H1 (cell line): ENCODE measurements around the gene PDIA6. TPM values are rescaled to one million over a fixed set of nuclear protein-coding genes. Genes with fewer than 3 reads are reported as not detected.

Experiments
- CTCF ChIA-PET: fragments of 300-600 bp; sonication (Branson Sonifier 250); formaldehyde crosslinking; loops from one replicate; lab custom pipeline; 2021; ENCODE audit not compliant: partially characterized antibody; lab: Charles Lee
- POLR2A ChIA-PET: fragments of 300-600 bp; sonication (Branson Sonifier 250); formaldehyde crosslinking; loops from one replicate; lab custom pipeline; 2021; ENCODE audit warnings: inconsistent platforms; ENCODE audit not compliant: partially characterized antibody; lab: Charles Lee
- DNase-seq, 2 experiments: peaks; one replicate each; pipeline versions ENCODE4 v3.0.0 to v3.0.0-alpha.2; 2010 to 2022; ENCODE audit warnings: low spot score in 2 of 2, low read depth in 1 of 2, mixed read lengths in 1 of 2
- FAIRE-seq: peaks from 2 replicates; lab custom pipeline; 2011; peaks lifted over from hg19 to GRCh38; lab: Jason Lieb, UNC
- H2AFZ ChIP-seq: 2 replicates; pipeline ENCODE4 v1.8.1; 2012; ENCODE audit warnings: low read length, inconsistent platforms
- H2AK5ac ChIP-seq: 2 replicates; pipeline ENCODE4 v1.6.1; 2013; ENCODE audit warnings: low read depth, low read length
- H2BK120ac ChIP-seq: replicated peaks from 2 replicates; pipeline ENCODE3; 2013; ENCODE audit warnings: low read depth, low read length, inconsistent platforms
- H2BK12ac ChIP-seq: 2 replicates; pipeline ENCODE4 v1.6.1; 2013; ENCODE audit warnings: low read depth, low read length
- H2BK15ac ChIP-seq: 2 replicates; pipeline ENCODE4 v1.6.1; 2013; ENCODE audit warnings: low read length
- H2BK20ac ChIP-seq: 2 replicates; pipeline ENCODE4 v1.6.1; 2013; ENCODE audit warnings: low read length
- H2BK5ac ChIP-seq: 2 replicates; pipeline ENCODE4 v1.6.1; 2013; ENCODE audit warnings: low read depth, low read length
- H3K14ac ChIP-seq: 2 replicates; pipeline ENCODE4 v1.6.1; 2013; ENCODE audit warnings: inconsistent platforms; ENCODE audit not compliant: insufficient read length
- H3K18ac ChIP-seq: 2 replicates; pipeline ENCODE4 v1.6.1; 2013; ENCODE audit warnings: low read length; ENCODE audit errors: extremely low read depth
- H3K23ac ChIP-seq: 2 replicates; pipeline ENCODE4 v1.6.1; 2013; ENCODE audit warnings: inconsistent platforms; ENCODE audit not compliant: insufficient read length
- H3K23me2 ChIP-seq: 2 replicates; pipeline ENCODE4 v1.6.1; 2013; ENCODE audit warnings: low read depth, low read length
- H3K27ac ChIP-seq: 2 replicates; pipeline ENCODE4 v1.6.1; 2011; ENCODE audit warnings: low read depth, low read length, inconsistent platforms
- H3K27me3 ChIP-seq, 4 experiments: replicated peaks in 1 of 4; 1 replicate in 1 of 4; 2 replicates in 3 of 4; pipeline versions ENCODE4 v1.6.1 to v1.8.1; 2011 to 2013; ENCODE audit warnings: low read length in 3 of 4, mild to moderate bottlenecking in 3 of 4, inconsistent platforms in 2 of 4, mixed read lengths in 2 of 4, moderate library complexity in 1 of 4; ENCODE audit not compliant: control insufficient read depth in 3 of 4, insufficient read depth in 3 of 4; ENCODE audit errors: extremely low read depth in 1 of 4
- H3K36me3 ChIP-seq, 4 experiments: 2 replicates each; pipeline versions ENCODE4 v1.6.1 to v1.8.1; 2011 to 2013; ENCODE audit warnings: mild to moderate bottlenecking in 4 of 4, low read length in 3 of 4, moderate library complexity in 2 of 4, control low read depth in 1 of 4, inconsistent platforms in 1 of 4; ENCODE audit not compliant: insufficient read depth in 4 of 4, control insufficient read depth in 2 of 4
- H3K4ac ChIP-seq: replicated peaks from 2 replicates; pipeline ENCODE3; 2013; ENCODE audit warnings: low read length, low read depth, mixed read lengths, inconsistent platforms; ENCODE audit not compliant: insufficient read length
- H3K4me1 ChIP-seq, 4 experiments: replicated peaks in 1 of 4; 1 replicate in 1 of 4; 2 replicates in 3 of 4; pipeline versions ENCODE4 v1.6.1 to v1.8.1; 2011 to 2013; ENCODE audit warnings: low read length in 3 of 4, inconsistent platforms in 2 of 4, mixed read lengths in 1 of 4; ENCODE audit not compliant: insufficient read depth in 4 of 4, control insufficient read depth in 3 of 4
- H3K4me2 ChIP-seq, 2 experiments: 2 replicates each; pipeline versions ENCODE4 v1.6.1 to v1.8.1; 2011 to 2013; ENCODE audit warnings: low read depth in 2 of 2, low read length in 2 of 2, control low read depth in 1 of 2, inconsistent platforms in 1 of 2, mild to moderate bottlenecking in 1 of 2; ENCODE audit not compliant: insufficient read depth in 1 of 2
- H3K4me3 ChIP-seq, 4 experiments: fragments of 200-600, 300-600 bp in 1 of 4; sonication (generic), shearing (Covaris generic), sonication (Bioruptor Twin) in 1 of 4; 2 replicates each; pipeline versions ENCODE4 v1.5.1 to v1.8.1; 2011 to 2016; ENCODE audit warnings: low read length in 4 of 4, low read depth in 3 of 4, control low read depth in 2 of 4, inconsistent platforms in 2 of 4, mild to moderate bottlenecking in 2 of 4, mixed read lengths in 1 of 4, moderate library complexity in 1 of 4; ENCODE audit not compliant: insufficient read depth in 2 of 4; ENCODE audit errors: extremely low read depth in 1 of 4
- H3K56ac ChIP-seq: replicated peaks from 2 replicates; pipeline ENCODE3; 2013; ENCODE audit warnings: low read depth, mild to moderate bottlenecking, mixed read lengths, low read length, inconsistent platforms; ENCODE audit not compliant: insufficient read length
- H3K79me1 ChIP-seq: 2 replicates; pipeline ENCODE4 v1.6.1; 2013; ENCODE audit warnings: low read depth, low read length, control low read depth
- H3K79me2 ChIP-seq, 2 experiments: 2 replicates each; pipeline versions ENCODE4 v1.6.1 to v1.8.1; 2012 to 2013; ENCODE audit warnings: low read length in 2 of 2, mild to moderate bottlenecking in 2 of 2, inconsistent platforms in 1 of 2; ENCODE audit not compliant: insufficient read depth in 2 of 2, control insufficient read depth in 1 of 2
- H3K9ac ChIP-seq, 4 experiments: replicated peaks in 1 of 4; 1 replicate in 1 of 4; 2 replicates in 3 of 4; pipeline versions ENCODE4 v1.6.1 to v1.8.1; 2011 to 2013; ENCODE audit warnings: low read depth in 3 of 4, low read length in 3 of 4, control low read depth in 2 of 4, mild to moderate bottlenecking in 2 of 4, moderate library complexity in 2 of 4, inconsistent platforms in 1 of 4; ENCODE audit errors: extremely low read depth in 1 of 4
- H3K9me3 ChIP-seq, 2 experiments: 2 replicates each; pipeline versions ENCODE4 v1.6.1 to v1.8.1; 2012 to 2013; ENCODE audit warnings: mild to moderate bottlenecking in 2 of 2, moderate library complexity in 2 of 2, control low read depth in 1 of 2, inconsistent platforms in 1 of 2, low read depth in 1 of 2, low read length in 1 of 2, mixed read lengths in 1 of 2; ENCODE audit not compliant: insufficient read depth in 2 of 2
- H4K20me1 ChIP-seq, 2 experiments: replicated peaks in 1 of 2; 2 replicates each; pipeline versions ENCODE3 to v1.8.1; 2011 to 2013; ENCODE audit warnings: inconsistent platforms in 2 of 2, low read length in 2 of 2, mild to moderate bottlenecking in 1 of 2; ENCODE audit not compliant: insufficient read depth in 2 of 2, control insufficient read depth in 1 of 2
- H4K5ac ChIP-seq: 2 replicates; pipeline ENCODE4 v1.6.1; 2013; ENCODE audit warnings: low read length, low read depth, mixed read lengths, inconsistent platforms; ENCODE audit not compliant: insufficient read length
- H4K8ac ChIP-seq: 2 replicates; pipeline ENCODE4 v1.8.0; 2013; ENCODE audit warnings: mild to moderate bottlenecking, moderate library complexity, low read length, inconsistent platforms; ENCODE audit not compliant: insufficient read depth; ENCODE audit errors: extremely low read depth
- H4K91ac ChIP-seq: replicated peaks from 2 replicates; pipeline ENCODE3; 2013; ENCODE audit warnings: low read length, mixed read lengths, inconsistent platforms; ENCODE audit not compliant: insufficient read length
- BRCA1 ChIP-seq: IDR thresholded peaks from 2 replicates; pipeline ENCODE4 v1.6.1; 2012; ENCODE audit warnings: low read depth, low read length, improper control_type of control experiment
- KDM4A ChIP-seq: IDR thresholded peaks from one replicate; pipeline ENCODE4 v1.7.1; 2012; ENCODE audit warnings: low read depth, mild to moderate bottlenecking, moderate library complexity, low read length, inconsistent platforms; ENCODE audit not compliant: severe bottlenecking
- MAFK ChIP-seq: IDR thresholded peaks from 2 replicates; pipeline ENCODE4 v1.6.1; 2012; ENCODE audit warnings: low read depth, mild to moderate bottlenecking, improper control_type of control experiment, low read length
- NANOG ChIP-seq: IDR thresholded peaks from 2 replicates; pipeline ENCODE4 v1.6.1; 2011; ENCODE audit warnings: low read length, low read depth, mild to moderate bottlenecking, inconsistent platforms; ENCODE audit not compliant: insufficient read depth, poor library complexity, severe bottlenecking
- POU5F1 ChIP-seq: IDR thresholded peaks from 2 replicates; pipeline ENCODE4 v1.6.1; 2011; ENCODE audit warnings: low read depth, mild to moderate bottlenecking, low read length, moderate library complexity
- SIRT6 ChIP-seq: IDR thresholded peaks from one replicate; pipeline ENCODE4 v1.7.1; 2012; ENCODE audit warnings: low read length, inconsistent platforms
- SIX5 ChIP-seq: IDR thresholded peaks from 2 replicates; pipeline ENCODE4 v1.6.1; 2011; ENCODE audit warnings: mild to moderate bottlenecking, low read depth, low read length
- YY1 ChIP-seq: IDR thresholded peaks from 2 replicates; pipeline ENCODE4 v1.6.1; 2011; ENCODE audit warnings: low read depth, mild to moderate bottlenecking, low read length
- WGBS, 2 experiments: shearing (Covaris generic) in 1 of 2; methylation state at CpG; one replicate each; pipeline versions ENCODE4 v1.1.6 to v1.1.7; 2013 to 2015; ENCODE audit warnings: low lambda C conversion rate in 2 of 2, mixed read lengths in 2 of 2, inconsistent platforms in 1 of 2, low coverage in 1 of 2, missing lambda C conversion rate in 1 of 2; ENCODE audit not compliant: insufficient replicate concordance in 2 of 2, insufficient coverage in 1 of 2, insufficient read length in 1 of 2; ENCODE audit errors: extremely low coverage in 1 of 2, missing lambda C conversion rate in 1 of 2; 5-methylcytosine and 5-hydroxymethylcytosine counted together
- polyA plus RNA-seq, 7 experiments: library from polyadenylated mRNA; depleted of rRNA in 3 of 7; stranded (reverse) in 5 of 7; unstranded in 2 of 7; fragments of >200 nt in 5 of 7; fragments of 200-250 nt in 2 of 7; gene quantifications; 1 replicate in 5 of 7; 2 replicates in 1 of 7; 4 replicates in 1 of 7; pipeline versions ENCODE4 v1.2.1 to v1.2.3, GENCODE V29; 2011 to 2013; ENCODE audit warnings: missing spikeins in 2 of 7, mixed read lengths in 2 of 7
- total RNA-seq: library from RNA; stranded (reverse); fragmentation: NEBNext Ultra II Directional; extraction: Animal tissue kit (Norgen Biotek cat#: 25700); gene quantifications from 2 replicates; pipeline ENCODE4 v1.2.1, GENCODE V29; 2021

The PDIA6 gene
- total and polyA plus RNA-seq, 2 of the 8 experiments (the other 6 are each of a cell fraction or from before 2014, with no cell fraction given), result 181 to 384 TPM

GRCh38 chr2:10793816-10794215, 18.8 kb downstream of the PDIA6 start:
- no peaks in the 10 kb centered on the region for H3K23me2 ChIP-seq
- no peaks in the 10 kb centered on the region for H3K4me1 ChIP-seq
- H3K56ac ChIP-seq, result no peak overlapping the region
- H2BK5ac ChIP-seq, result no peak overlapping the region
- no peak overlapping the region for H2AFZ ChIP-seq
- ChIA-PET POLR2A (interaction anchor here (1.5 kb wide), 1 partner anchor 18 kb away, joined by 3 read pairs; the partner anchor contains the start of gene PDIA6), CTCF (interaction anchor here (1.0 to 4.4 kb wide), 3 partner anchors 12 to 85 kb away, joined by 3 to 20 read pairs (median 6); no protein-coding TSS in a partner anchor)
- peaks cover 11% of the 10 kb centered on the region in 2 experiments for H4K20me1 ChIP-seq
- WGBS, 2 experiments, result 79% methylated on average over 1 of the region's 1 CpG; no CpG with 5 or more reads in 1 of the 2 experiments
- no peak overlapping the region for H2AK5ac ChIP-seq
- no peak overlapping the region for H2BK20ac ChIP-seq
- TF ChIP-seq YY1 (no peak), NANOG (no peak), SIX5 (no peak), BRCA1 (no peak), POU5F1 (no peak), SIRT6 (no peak), MAFK (no peak), KDM4A (no peak)
- H4K5ac ChIP-seq, result no peak overlapping the region
- H2BK15ac ChIP-seq, result no peak overlapping the region
- H4K8ac ChIP-seq, result no peak overlapping the region
- H3K79me1 ChIP-seq, result peaks cover 9% of the 10 kb centered on the region
- H3K23ac ChIP-seq, result no peak overlapping the region
- FAIRE-seq (no peak), DNase-seq (no peak)
- no peaks in the 10 kb centered on the region for H3K9me3 ChIP-seq
- no peak overlapping the region for H3K4me2 ChIP-seq
- no peak overlapping the region for H2BK12ac ChIP-seq
- no peak overlapping the region for H3K18ac ChIP-seq
- peaks cover 26 to 87% (median 60%) of the 10 kb centered on the region in 4 experiments for H3K36me3 ChIP-seq
- H3K27me3 ChIP-seq, result no peaks in the 10 kb centered on the region
- H3K4ac ChIP-seq, result no peak overlapping the region
- H3K4me3 ChIP-seq, result no peak overlapping the region
- H3K79me2 ChIP-seq, result peaks cover 0 to 33% of the 10 kb centered on the region in 2 experiments; a peak in 2 of 4 replicates
- no peak overlapping the region for H3K27ac ChIP-seq
- no peak overlapping the region for H3K14ac ChIP-seq
- no peak overlapping the region for H4K91ac ChIP-seq
- no peak overlapping the region for H2BK120ac ChIP-seq
- H3K9ac ChIP-seq, result no peak overlapping the region
